ENCODE results near the gene WWTR1.

Gene WWTR1

DNA sequence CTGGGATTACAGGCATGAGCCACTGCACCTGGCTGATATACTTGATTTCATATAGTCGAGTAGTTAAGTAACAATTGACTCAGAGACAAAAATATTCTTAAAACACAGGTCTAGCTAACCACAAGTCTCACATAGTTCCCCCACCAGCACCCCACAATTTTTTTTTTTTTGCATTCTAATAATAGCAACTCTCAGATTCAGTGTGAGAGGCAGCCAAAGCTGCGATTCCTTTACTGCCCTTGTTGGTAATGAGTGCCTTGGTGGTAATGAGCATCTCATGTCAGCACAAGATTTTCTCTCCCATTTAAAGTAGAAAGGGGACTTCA is 72.5 kb downstream of the WWTR1 start:
- Histone ChIP-seq H3K9me3 (ENCODE audit: low read length) (no peaks in the 10 kb centered on the region), H3K9ac (ENCODE audit: low read length) (no peak overlapping the region), H3K36me3 (ENCODE audit: insufficient read depth, low read length) (no peaks in the 10 kb centered on the region), H3K4me1 (ENCODE audit: insufficient read depth, low read length) (peaks cover 52% of the 10 kb centered on the region), H3K4me3 (ENCODE audit: low read depth in 1 of 2, low read length in 2 of 2) (no peak overlapping the region), H3K27ac (ENCODE audit: low read depth, low read length) (no peak overlapping the region), H3K27me3 (ENCODE audit: control insufficient read depth in 1 of 2, insufficient read depth in 2 of 2, low read length in 2 of 2) (no peaks in the 10 kb centered on the region)

DNA sequence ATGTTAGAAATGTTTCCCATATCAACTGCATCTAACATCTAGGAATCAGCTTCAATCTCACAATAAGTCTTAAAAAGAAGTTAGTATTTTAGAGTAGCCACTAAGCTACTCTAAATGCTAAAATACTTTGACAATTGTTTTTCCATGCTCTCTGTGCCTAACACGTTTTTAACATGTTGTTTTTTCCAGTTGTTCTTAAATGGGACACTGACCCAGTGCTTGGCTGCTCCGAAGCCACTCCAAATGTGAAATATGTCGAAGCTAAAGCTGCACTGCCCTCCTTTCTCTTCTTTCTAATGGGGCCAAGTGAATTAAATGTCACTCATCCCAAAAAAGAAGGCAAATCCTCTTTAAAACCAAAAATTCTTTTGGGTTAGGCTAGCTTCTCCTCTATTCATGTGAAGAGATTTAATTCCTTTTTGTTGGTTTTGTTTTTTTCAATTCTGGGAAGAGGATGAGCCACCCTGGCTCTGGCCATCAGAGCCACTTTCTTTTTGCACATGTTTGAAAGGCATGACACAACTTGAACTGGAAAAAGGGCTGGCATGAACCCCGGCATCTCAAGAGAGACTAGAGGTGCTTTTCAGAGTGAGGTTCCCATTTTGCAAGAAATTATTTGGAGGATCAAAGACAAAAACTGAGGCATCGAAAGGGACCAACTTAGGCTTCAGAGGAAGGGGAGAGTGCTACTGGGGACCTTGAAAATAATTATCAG is 73.7 kb downstream of the WWTR1 start:
- H3K27ac ChIP-seq (ENCODE audit: low read depth, low read length), result no peak overlapping the region
- no peak overlapping the region for H3K9ac ChIP-seq (ENCODE audit: low read length)
- H3K4me1 ChIP-seq (ENCODE audit: insufficient read depth, low read length), result peaks cover 62% of the 10 kb centered on the region
- no peaks in the 10 kb centered on the region for H3K27me3 ChIP-seq (ENCODE audit: control insufficient read depth in 1 of 2, insufficient read depth in 2 of 2, low read length in 2 of 2)
- no peak overlapping the region for H3K4me3 ChIP-seq (ENCODE audit: low read depth in 1 of 2, low read length in 2 of 2)
- no peaks in the 10 kb centered on the region for H3K9me3 ChIP-seq (ENCODE audit: low read length)
- no peaks in the 10 kb centered on the region for H3K36me3 ChIP-seq (ENCODE audit: insufficient read depth, low read length)

DNA sequence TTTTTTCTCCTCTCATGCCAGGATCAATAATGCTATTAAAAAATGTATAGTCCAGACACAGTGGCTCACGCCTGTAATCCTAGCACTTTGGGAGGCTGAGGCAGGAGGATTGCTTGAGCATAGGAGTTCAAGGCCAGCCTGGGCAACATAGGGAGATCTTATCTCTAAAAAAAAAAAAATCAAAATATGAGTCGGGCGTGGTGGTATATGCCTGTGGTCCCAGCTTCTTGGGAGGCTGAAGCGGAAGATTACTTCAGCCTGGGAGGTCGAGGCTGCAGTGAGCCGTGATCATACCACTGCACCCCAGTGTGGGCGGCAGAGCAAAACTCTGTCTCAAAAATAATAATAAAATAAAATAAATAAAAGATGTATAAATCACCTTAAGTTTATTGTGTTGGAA is 75.4 kb downstream of the WWTR1 start:
- peaks cover 67% of the 10 kb centered on the region for H3K4me1 ChIP-seq (ENCODE audit: insufficient read depth, low read length)

DNA sequence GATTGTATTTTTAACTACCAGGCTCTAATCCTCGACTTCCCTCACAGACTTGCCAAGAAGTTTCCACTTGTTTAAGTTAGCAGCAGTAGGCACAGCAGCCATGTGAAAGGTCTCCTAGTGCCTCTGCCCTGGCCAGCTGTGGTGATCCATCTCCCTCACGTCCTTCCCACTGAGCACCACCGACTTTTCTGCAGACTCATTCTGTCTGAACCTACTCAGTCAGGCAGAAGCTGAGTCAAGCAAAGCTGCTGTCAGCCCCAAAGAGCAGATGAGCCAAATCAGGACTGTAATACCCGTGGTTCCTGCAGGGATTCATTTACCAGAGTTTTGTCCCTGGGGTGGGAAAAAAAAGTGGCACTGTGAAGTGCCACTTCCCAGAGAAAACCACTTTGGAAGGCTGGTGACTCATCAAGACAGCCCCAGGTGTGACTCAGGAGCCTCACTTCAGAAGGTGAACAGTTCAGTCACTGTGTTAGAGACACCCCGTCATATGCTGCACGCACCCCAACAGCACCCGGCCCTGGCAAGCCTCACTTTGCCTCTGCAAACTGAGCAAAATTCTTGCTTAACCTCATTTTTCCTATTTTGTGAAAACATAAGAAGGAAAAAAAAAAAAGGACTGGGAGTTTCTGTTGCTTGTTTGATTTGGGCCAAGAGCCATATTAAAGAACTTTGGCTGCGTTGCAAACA is 76.0 kb downstream of the WWTR1 start:
- no peaks in the 10 kb centered on the region for H3K9me3 ChIP-seq (ENCODE audit: low read length)
- no peak overlapping the region for H3K9ac ChIP-seq (ENCODE audit: low read length)
- peak overlapping the region; percentile 0 for H3K27ac ChIP-seq (ENCODE audit: low read depth, low read length)
- H3K36me3 ChIP-seq (ENCODE audit: insufficient read depth, low read length), result no peaks in the 10 kb centered on the region
- no peaks in the 10 kb centered on the region for H3K27me3 ChIP-seq (ENCODE audit: control insufficient read depth in 1 of 2, insufficient read depth in 2 of 2, low read length in 2 of 2)
- peaks cover 71% of the 10 kb centered on the region for H3K4me1 ChIP-seq (ENCODE audit: insufficient read depth, low read length)
- no peak overlapping the region for H3K4me3 ChIP-seq (ENCODE audit: low read depth in 1 of 2, low read length in 2 of 2)

More for the DNA sequence above, 75.4 kb downstream of the WWTR1 start:
- Histone ChIP-seq H3K27me3 (ENCODE audit: control insufficient read depth in 1 of 2, insufficient read depth in 2 of 2, low read length in 2 of 2) (no peaks in the 10 kb centered on the region), H3K9me3 (ENCODE audit: low read length) (no peaks in the 10 kb centered on the region), H3K36me3 (ENCODE audit: insufficient read depth, low read length) (no peaks in the 10 kb centered on the region), H3K4me3 (ENCODE audit: low read depth in 1 of 2, low read length in 2 of 2) (no peak overlapping the region), H3K9ac (ENCODE audit: low read length) (no peak overlapping the region), H3K27ac (ENCODE audit: low read depth, low read length) (no peak overlapping the region)

DNA sequence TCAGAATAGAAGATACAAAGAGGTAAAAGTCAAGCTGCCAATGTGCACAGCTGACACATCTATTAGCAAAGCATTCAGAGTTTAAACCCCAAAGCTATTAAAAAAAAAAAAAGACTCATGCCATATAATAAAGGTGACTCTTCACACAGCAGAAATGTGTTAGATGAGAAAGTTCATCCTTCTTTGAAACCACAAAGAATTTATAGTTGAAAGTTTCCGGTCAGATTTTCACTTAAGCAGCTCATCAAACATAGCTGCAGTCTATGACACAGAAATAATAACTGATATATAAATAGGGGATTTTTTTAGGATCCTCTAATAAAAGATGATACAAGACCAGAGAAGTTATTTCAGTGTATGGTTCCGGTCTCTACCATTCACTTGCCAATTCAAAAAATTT is 76.6 kb downstream of the WWTR1 start:
- Histone ChIP-seq H3K9ac (ENCODE audit: low read length) (no peak overlapping the region), H3K9me3 (ENCODE audit: low read length) (no peaks in the 10 kb centered on the region), H3K27ac (ENCODE audit: low read depth, low read length) (peak overlapping the region; percentile 0), H3K36me3 (ENCODE audit: insufficient read depth, low read length) (no peaks in the 10 kb centered on the region), H3K27me3 (ENCODE audit: control insufficient read depth in 1 of 2, insufficient read depth in 2 of 2, low read length in 2 of 2) (no peaks in the 10 kb centered on the region), H3K4me1 (ENCODE audit: insufficient read depth, low read length) (peaks cover 72% of the 10 kb centered on the region), H3K4me3 (ENCODE audit: low read depth in 1 of 2, low read length in 2 of 2) (no peak overlapping the region)

DNA sequence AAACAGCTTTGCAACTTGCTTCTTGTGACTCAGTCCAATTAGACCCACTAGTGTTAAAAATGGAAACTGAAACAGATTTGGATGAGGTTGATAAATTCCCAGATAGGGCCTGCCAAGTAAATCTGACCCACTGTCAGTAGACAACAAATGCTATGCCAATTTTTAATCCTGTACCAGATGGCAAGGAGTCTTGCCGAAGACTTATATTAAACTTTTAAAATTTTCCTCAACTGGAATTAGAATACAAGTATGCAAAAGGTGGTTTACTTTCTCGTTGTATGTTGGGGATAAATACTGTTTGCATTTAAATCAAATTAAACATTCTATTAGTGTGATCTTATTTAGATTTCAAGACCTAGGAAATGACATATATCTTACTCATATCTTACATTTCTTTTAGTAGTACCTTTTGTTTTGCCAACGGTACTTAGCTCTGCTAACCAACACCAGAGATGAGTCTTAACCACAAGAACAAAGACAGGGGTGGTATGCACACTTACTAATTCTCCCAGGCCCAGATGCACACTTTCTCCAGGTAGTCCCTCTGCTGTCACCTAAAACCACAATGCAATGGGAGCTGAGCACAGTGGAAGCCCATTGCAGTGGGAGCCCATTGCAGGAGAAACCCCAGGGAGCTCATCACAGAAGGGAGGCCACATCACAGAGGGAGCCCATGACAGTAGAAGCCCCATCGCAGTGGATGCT is 77.8 kb downstream of the WWTR1 start:
- Histone ChIP-seq H3K9me3 (ENCODE audit: low read length) (no peaks in the 10 kb centered on the region), H3K4me3 (ENCODE audit: low read depth in 1 of 2, low read length in 2 of 2) (no peak overlapping the region), H3K36me3 (ENCODE audit: insufficient read depth, low read length) (no peaks in the 10 kb centered on the region), H3K27ac (ENCODE audit: low read depth, low read length) (no peak overlapping the region), H3K4me1 (ENCODE audit: insufficient read depth, low read length) (peaks cover 81% of the 10 kb centered on the region), H3K27me3 (ENCODE audit: control insufficient read depth in 1 of 2, insufficient read depth in 2 of 2, low read length in 2 of 2) (no peaks in the 10 kb centered on the region), H3K9ac (ENCODE audit: low read length) (no peak overlapping the region)

DNA sequence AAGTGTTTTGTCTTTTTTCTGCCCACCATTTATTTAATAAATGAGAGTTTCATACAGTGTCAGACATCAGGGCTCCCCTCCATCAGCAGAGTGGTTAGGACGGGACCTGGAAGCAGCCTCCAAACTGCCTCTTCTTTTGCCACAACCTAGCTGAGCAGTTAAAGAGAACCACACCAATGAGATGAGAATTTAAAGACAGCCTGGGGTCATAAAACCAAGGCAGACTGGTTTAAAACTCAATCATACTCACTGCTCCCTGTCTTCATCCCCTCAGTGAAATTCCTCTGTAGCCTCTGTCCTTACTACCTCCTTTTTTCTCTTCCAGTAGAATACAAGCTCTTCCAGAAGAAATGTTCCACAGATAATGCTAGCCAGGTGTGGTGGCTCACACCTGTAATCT is 78.7 kb downstream of the WWTR1 start:
- no peak overlapping the region for H3K27ac ChIP-seq (ENCODE audit: low read depth, low read length)
- no peak overlapping the region for H3K9ac ChIP-seq (ENCODE audit: low read length)
- H3K36me3 ChIP-seq (ENCODE audit: insufficient read depth, low read length), result no peaks in the 10 kb centered on the region
- H3K27me3 ChIP-seq (ENCODE audit: control insufficient read depth in 1 of 2, insufficient read depth in 2 of 2, low read length in 2 of 2), result no peaks in the 10 kb centered on the region
- H3K4me3 ChIP-seq (ENCODE audit: low read depth in 1 of 2, low read length in 2 of 2), result no peak overlapping the region
- H3K9me3 ChIP-seq (ENCODE audit: low read length), result no peaks in the 10 kb centered on the region
- peaks cover 76% of the 10 kb centered on the region for H3K4me1 ChIP-seq (ENCODE audit: insufficient read depth, low read length)

DNA sequence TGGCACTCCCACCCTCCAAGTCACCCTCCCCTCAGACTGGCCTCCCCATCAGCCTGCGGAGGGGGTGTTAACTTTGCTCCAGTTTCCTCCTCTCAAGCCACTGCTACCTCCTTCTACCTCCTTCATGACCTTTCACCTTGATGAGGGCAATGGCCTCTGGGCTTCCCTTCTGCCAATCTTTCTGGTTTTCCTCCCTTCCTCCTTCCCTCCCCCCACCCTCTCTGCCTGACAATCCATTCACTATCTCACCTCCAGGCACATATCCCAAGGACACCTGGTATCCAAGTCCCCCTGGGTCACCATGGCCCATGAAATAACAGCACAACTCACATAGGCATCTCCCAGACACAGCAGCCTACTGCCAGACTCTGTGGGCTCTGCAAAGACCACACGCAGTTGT is 80.0 kb downstream of the WWTR1 start:
- Histone ChIP-seq H3K27ac (ENCODE audit: low read depth, low read length) (no peak overlapping the region), H3K9me3 (ENCODE audit: low read length) (no peaks in the 10 kb centered on the region), H3K4me3 (ENCODE audit: low read depth in 1 of 2, low read length in 2 of 2) (no peak overlapping the region), H3K27me3 (ENCODE audit: control insufficient read depth in 1 of 2, insufficient read depth in 2 of 2, low read length in 2 of 2) (no peaks in the 10 kb centered on the region), H3K4me1 (ENCODE audit: insufficient read depth, low read length) (peaks cover 81% of the 10 kb centered on the region), H3K9ac (ENCODE audit: low read length) (no peak overlapping the region), H3K36me3 (ENCODE audit: insufficient read depth, low read length) (no peaks in the 10 kb centered on the region)

DNA sequence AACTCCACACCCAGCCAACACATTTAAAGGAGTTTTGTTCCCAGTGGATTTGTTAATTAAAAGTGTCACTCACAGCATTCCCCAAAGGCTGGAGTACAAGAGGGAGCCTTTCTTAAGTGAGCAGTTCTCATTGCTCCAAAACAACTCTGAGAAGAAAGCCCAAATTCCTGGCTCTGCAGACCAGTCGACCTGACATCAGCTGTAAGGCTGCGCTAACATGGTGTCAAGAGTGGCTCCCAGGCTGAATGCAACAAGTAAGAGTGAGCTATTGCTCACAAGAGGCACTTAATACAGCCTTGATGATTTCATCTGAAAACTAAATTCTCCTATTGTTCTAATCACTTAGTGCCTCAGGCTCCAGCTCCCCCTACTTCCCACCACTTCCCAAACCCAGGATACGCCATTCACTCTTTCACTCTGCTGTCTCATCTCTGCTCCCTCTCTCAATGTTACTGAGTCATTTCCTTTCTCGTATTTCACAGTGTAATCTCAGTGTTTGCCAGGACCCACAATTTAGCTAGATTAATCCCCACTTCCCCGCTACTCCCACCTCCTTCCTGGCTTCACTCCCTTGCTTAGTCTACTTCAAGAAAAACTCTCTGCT is 81.8 kb downstream of the WWTR1 start:
- no peaks in the 10 kb centered on the region for H3K9me3 ChIP-seq (ENCODE audit: low read length)
- H3K4me3 ChIP-seq (ENCODE audit: low read depth in 1 of 2, low read length in 2 of 2), result no peak overlapping the region
- H3K27ac ChIP-seq (ENCODE audit: low read depth, low read length), result peak overlapping the region; percentile 74
- no peaks in the 10 kb centered on the region for H3K27me3 ChIP-seq (ENCODE audit: control insufficient read depth in 1 of 2, insufficient read depth in 2 of 2, low read length in 2 of 2)
- H3K36me3 ChIP-seq (ENCODE audit: insufficient read depth, low read length), result peaks cover 10% of the 10 kb centered on the region
- H3K9ac ChIP-seq (ENCODE audit: low read length), result no peak overlapping the region
- peaks cover 82% of the 10 kb centered on the region for H3K4me1 ChIP-seq (ENCODE audit: insufficient read depth, low read length)

DNA sequence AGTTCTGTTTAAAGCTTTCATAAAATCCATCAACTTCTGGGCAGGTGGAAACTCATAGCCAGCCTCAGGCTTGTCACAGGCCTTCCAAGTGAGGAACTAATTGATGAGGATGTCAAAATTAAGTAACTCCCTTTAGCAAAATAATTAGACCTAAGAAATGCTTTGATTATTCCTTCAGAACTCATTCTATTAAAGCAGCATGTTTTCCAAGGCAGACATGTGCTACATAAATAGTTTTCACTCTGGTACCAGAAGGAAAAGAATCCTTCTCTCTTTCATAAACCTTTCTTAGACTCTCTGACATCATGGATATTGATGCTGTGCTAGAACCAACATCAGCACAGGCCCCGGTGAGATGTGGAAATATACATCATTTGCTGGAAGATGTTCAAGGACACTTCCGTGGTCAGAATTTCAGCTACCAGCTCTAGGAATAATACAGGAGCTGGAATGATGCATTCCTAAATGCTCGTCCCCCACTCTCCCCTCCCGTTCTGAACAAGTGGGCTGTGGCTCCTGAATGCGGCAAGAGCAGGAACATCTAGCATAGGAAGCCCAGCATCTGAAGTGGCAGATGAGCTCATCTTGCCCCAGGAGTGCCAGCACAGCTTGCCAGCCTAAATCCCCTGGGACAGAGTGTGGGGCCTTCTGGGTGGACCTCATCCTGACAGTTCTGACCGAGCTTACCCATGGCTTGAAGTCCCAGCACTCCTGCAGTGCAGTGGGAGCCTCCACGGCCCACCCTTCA is 82.4 kb downstream of the WWTR1 start:
- Histone ChIP-seq H3K27ac (ENCODE audit: low read depth, low read length) (peak overlapping the region; percentile 74), H3K9me3 (ENCODE audit: low read length) (no peaks in the 10 kb centered on the region), H3K27me3 (ENCODE audit: control insufficient read depth in 1 of 2, insufficient read depth in 2 of 2, low read length in 2 of 2) (no peaks in the 10 kb centered on the region), H3K4me1 (ENCODE audit: insufficient read depth, low read length) (peaks cover 78% of the 10 kb centered on the region), H3K4me3 (ENCODE audit: low read depth in 1 of 2, low read length in 2 of 2) (no peak overlapping the region), H3K9ac (ENCODE audit: low read length) (no peak overlapping the region), H3K36me3 (ENCODE audit: insufficient read depth, low read length) (peaks cover 10% of the 10 kb centered on the region)

Data from muscle layer of colon (tissue), 2 donors.